HEK293 (cell line): ENCODE data around the gene OR7A10.

Experiments
- KLF10 ChIP-seq: fragments of 450-650 bp; IDR thresholded peaks from 2 replicates; pipeline ENCODE4 v1.5.1; 2018; ENCODE audit warnings: missing biosample characterization, mild to moderate bottlenecking, missing genetic modification characterization
- PATZ1 ChIP-seq: fragments of 450-650 bp; formaldehyde crosslinking; IDR thresholded peaks from 2 replicates; pipeline ENCODE4 v1.5.1; 2016; ENCODE audit warnings: missing biosample characterization, missing genetic modification characterization
- SP2 ChIP-seq: fragments of 450-650 bp; formaldehyde crosslinking; IDR thresholded peaks from 2 replicates; pipeline ENCODE4 v1.5.1; 2016; ENCODE audit warnings: missing biosample characterization, missing genetic modification characterization
- ZBTB48 ChIP-seq: fragments of 450-650 bp; formaldehyde crosslinking; IDR thresholded peaks from 2 replicates; pipeline ENCODE4 v1.5.1; 2016; ENCODE audit warnings: missing biosample characterization, missing genetic modification characterization
- ZNF426 ChIP-seq: fragments of 450-650 bp; formaldehyde crosslinking; IDR thresholded peaks from 2 replicates; pipeline ENCODE4 v1.5.1; 2017; ENCODE audit warnings: missing biosample characterization, missing genetic modification characterization, mild to moderate bottlenecking, inconsistent platforms, moderate library complexity
- TF ChIP-seq, protein P1 (sequence below): fragments of 450-650 bp; formaldehyde crosslinking; IDR thresholded peaks from 2 replicates; pipeline ENCODE4 v1.5.1; 2016; ENCODE audit warnings: missing biosample characterization, missing genetic modification characterization
- TF ChIP-seq, protein P2 (sequence below): fragments of 450-650 bp; formaldehyde crosslinking; IDR thresholded peaks from 2 replicates; pipeline ENCODE4 v1.5.1; 2017; ENCODE audit warnings: missing biosample characterization, missing genetic modification characterization

DNA sequence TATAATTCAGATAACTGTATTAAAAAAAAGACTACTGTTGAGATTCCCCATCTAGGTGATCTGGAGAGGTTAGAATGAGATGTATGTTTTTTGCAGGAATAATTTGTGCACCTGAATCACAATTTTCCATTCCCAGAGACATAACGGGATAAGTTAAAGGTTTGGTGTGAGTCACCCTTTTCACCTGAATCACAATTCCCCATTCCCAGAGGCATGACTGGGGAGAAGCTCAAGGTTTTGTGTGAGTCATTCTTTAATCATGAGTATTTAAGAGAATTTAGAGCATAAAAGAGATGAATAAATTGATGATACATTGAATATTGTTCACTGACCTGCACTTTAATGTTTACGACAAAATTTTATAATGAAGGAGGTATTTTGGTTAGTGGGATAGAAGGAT is 22.7 kb downstream of the OR7A10 start:
- TF ChIP-seq SP2 (tag by site-specific recombination) (no peak), PATZ1 (tag by site-specific recombination) (no peak), KLF10 (no peak), ZBTB48 (no peak), ZNF426 (tag by site-specific recombination) (no peak)
- TF ChIP-seq, protein P1, sequence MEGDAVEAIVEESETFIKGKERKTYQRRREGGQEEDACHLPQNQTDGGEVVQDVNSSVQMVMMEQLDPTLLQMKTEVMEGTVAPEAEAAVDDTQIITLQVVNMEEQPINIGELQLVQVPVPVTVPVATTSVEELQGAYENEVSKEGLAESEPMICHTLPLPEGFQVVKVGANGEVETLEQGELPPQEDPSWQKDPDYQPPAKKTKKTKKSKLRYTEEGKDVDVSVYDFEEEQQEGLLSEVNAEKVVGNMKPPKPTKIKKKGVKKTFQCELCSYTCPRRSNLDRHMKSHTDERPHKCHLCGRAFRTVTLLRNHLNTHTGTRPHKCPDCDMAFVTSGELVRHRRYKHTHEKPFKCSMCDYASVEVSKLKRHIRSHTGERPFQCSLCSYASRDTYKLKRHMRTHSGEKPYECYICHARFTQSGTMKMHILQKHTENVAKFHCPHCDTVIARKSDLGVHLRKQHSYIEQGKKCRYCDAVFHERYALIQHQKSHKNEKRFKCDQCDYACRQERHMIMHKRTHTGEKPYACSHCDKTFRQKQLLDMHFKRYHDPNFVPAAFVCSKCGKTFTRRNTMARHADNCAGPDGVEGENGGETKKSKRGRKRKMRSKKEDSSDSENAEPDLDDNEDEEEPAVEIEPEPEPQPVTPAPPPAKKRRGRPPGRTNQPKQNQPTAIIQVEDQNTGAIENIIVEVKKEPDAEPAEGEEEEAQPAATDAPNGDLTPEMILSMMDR (tag by site-specific recombination): no peak
- TF ChIP-seq, protein P2, sequence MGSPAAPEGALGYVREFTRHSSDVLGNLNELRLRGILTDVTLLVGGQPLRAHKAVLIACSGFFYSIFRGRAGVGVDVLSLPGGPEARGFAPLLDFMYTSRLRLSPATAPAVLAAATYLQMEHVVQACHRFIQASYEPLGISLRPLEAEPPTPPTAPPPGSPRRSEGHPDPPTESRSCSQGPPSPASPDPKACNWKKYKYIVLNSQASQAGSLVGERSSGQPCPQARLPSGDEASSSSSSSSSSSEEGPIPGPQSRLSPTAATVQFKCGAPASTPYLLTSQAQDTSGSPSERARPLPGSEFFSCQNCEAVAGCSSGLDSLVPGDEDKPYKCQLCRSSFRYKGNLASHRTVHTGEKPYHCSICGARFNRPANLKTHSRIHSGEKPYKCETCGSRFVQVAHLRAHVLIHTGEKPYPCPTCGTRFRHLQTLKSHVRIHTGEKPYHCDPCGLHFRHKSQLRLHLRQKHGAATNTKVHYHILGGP (tag by site-specific recombination): no peak
